Measurements from ENCODE around the gene MUC4. TPM values are rescaled to one million over a fixed set of nuclear protein-coding genes. Genes with fewer than 3 reads are reported as not detected.
"Not testable (repeated sequence)": the region's sequence is repeated elsewhere in the genome, so short reads cannot be mapped to it uniquely, and the experiment has no call there.

The MUC4 gene
- total RNA-seq, 1 donor from 2014 or later = 1.1 TPM

GRCh38 chr3:195717852-195718476 is 93.8 kb downstream of the MUC4 start:
- ATAC-seq (no peak), DNase-seq (no peak)
- Histone ChIP-seq H3K36me3 (peaks cover 16% of the 10 kb centered on the region), H3K4me1 (no peaks in the 10 kb centered on the region), H3K27me3 (no peaks in the 10 kb centered on the region), H3K27ac (no peak overlapping the region), H3K4me3 (no peak overlapping the region), H3K9me3 (no peaks in the 10 kb centered on the region)
- intact Hi-C loops (cut with DNase I) = no loop called here
- no peak for TF ChIP-seq CTCF (IDR thresholded peaks at IDR 0.05)

- intact Hi-C loops (cut with DNase I) = no loop called here
- H3K27ac ChIP-seq = no peak overlapping the region
- H3K9me3 ChIP-seq = no peaks in the 10 kb centered on the region
- no peak for ATAC-seq
- TF ChIP-seq CTCF (IDR thresholded peaks at IDR 0.05) = no peak
- no peaks in the 10 kb centered on the region for H3K27me3 ChIP-seq
- H3K36me3 ChIP-seq = peaks cover 16% of the 10 kb centered on the region
- no peak for DNase-seq
- no peak overlapping the region for H3K4me3 ChIP-seq
- H3K4me1 ChIP-seq = no peaks in the 10 kb centered on the region
These were observed 94.3 kb downstream of the MUC4 start for GRCh38 chr3:195717416-195717815.

DNA sequence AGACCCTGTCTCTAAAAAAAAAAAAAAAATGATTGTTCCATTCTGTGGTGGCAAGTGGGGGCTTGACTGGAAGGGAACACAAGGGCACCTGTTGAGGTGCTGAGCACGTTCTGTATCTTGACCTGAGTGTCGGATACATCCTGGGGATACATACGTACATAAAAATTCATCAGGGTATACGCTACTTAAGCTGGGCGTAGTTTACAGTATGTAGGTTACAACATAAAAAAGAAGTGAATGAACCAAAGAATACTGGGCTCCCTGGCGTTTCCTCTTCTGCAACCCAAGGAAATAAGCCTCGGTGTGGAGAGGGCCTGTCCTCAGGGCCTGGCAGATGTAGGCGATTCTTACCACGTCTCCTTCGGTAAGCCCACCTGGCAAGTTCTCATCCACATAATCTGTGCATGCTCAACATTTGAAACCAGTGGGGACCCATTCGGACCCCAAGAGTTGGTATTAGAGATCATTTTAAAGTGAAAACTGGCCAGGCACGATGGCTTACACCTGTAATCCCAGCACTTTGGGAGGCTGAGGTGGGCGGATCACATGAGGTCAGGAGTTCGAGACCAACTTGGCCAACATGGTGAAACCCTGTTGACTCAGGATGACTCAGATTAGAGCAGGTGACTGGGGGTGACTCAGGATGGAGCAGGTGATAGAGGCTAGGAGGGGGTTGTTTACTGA is 96.0 kb downstream of the MUC4 start:
- DNase-seq (no peak), ATAC-seq (peak; percentile 41)
- H3K4me1 ChIP-seq = no peaks in the 10 kb centered on the region
- H3K4me3 ChIP-seq = no peak overlapping the region
- intact Hi-C loops (cut with DNase I) = no loop called here
- no peak overlapping the region for H3K27ac ChIP-seq
- no peak for TF ChIP-seq CTCF (IDR thresholded peaks at IDR 0.05)
- peaks cover 28% of the 10 kb centered on the region for H3K36me3 ChIP-seq
- no peaks in the 10 kb centered on the region for H3K27me3 ChIP-seq
- no peaks in the 10 kb centered on the region for H3K9me3 ChIP-seq

GRCh38 chr3:195715134-195715533 is 96.6 kb downstream of the MUC4 start:
- intact Hi-C loops (cut with DNase I) = no loop called here
- no peak for ATAC-seq

DNA sequence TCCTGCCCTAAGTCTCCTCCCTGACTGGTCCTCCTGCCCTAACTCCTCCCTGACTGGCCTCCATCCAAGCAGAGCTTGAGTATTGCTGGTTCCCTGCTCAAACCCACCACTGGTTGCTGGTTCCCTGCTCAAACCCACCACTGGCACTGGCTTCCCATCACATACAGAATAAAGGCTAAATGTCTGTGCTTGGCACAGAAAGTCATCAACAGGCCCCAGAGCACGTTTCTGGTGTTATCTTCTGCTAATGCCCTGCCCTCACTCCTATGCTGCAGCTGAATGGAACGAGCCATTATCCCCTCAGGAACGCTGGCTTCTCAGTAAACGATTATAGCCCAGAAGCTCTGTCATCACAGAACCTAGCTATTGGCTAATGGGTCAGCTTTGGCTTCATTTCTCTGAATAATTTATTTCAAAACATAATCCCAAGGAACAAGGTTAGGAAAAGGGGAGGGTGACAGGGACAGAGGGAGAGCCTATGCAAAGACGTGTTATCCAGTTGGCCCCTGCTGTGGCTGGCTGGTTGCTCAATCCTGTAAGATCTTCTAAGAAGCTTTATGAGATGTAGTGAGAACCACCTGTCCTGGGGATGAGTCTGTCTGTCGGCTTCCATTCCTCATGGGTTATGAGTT is 97.2 kb downstream of the MUC4 start:
- ATAC-seq (no peak), DNase-seq (no peak)
- TF ChIP-seq CTCF (IDR thresholded peaks at IDR 0.05) = no peak
- intact Hi-C loops (cut with DNase I) = no loop called here
- H3K4me3 ChIP-seq = no peak overlapping the region
- no peaks in the 10 kb centered on the region for H3K4me1 ChIP-seq
- H3K36me3 ChIP-seq = peaks cover 33% of the 10 kb centered on the region
- H3K9me3 ChIP-seq = no peaks in the 10 kb centered on the region
- no peak overlapping the region for H3K27ac ChIP-seq
- H3K27me3 ChIP-seq = no peaks in the 10 kb centered on the region

More at GRCh38 chr3:195715134-195715533, 96.6 kb downstream of the MUC4 start:
- no peak overlapping the region for H3K4me3 ChIP-seq
- no peaks in the 10 kb centered on the region for H3K4me1 ChIP-seq
- TF ChIP-seq CTCF (IDR thresholded peaks at IDR 0.05) = no peak
- no peak for DNase-seq
- H3K9me3 ChIP-seq = no peaks in the 10 kb centered on the region
- no peaks in the 10 kb centered on the region for H3K27me3 ChIP-seq
- no peak overlapping the region for H3K27ac ChIP-seq
- peaks cover 28% of the 10 kb centered on the region for H3K36me3 ChIP-seq

- H3K27ac ChIP-seq; H3K4me1 ChIP-seq; H3K4me3 ChIP-seq; intact Hi-C loops (cut with DNase I); DNase-seq; H3K9me3 ChIP-seq; ATAC-seq; H3K27me3 ChIP-seq: not testable (repeated sequence)
- peaks cover 45% of the 10 kb centered on the region for H3K36me3 ChIP-seq
These were observed 98.6 kb downstream of the MUC4 start for GRCh38 chr3:195713150-195713549.

DNA sequence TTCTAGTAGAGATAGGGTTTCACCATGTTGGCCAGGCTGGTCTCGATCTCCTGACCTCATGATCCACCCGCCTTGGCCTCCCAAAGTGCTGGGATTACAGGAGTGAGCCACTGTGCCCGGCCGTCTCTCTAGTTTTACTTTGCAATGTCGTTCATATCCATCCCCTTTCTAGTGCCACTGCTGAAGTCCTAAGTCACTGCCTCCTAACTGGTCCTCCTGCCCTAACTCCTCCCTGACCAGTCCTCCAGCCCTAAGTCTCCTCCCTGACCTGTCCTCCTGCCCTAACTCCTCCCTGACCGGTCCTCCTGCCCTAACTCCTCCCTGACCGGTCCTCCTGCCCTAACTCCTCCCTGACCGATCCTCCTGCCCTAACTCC is 99.2 kb downstream of the MUC4 start:
- H3K27me3 ChIP-seq; ATAC-seq; H3K4me3 ChIP-seq; intact Hi-C loops (cut with DNase I); H3K4me1 ChIP-seq; H3K9me3 ChIP-seq; H3K27ac ChIP-seq; DNase-seq: not testable (repeated sequence)
- peaks cover 48% of the 10 kb centered on the region for H3K36me3 ChIP-seq
